ENCODE data around the gene SPOCK1.

DNA sequence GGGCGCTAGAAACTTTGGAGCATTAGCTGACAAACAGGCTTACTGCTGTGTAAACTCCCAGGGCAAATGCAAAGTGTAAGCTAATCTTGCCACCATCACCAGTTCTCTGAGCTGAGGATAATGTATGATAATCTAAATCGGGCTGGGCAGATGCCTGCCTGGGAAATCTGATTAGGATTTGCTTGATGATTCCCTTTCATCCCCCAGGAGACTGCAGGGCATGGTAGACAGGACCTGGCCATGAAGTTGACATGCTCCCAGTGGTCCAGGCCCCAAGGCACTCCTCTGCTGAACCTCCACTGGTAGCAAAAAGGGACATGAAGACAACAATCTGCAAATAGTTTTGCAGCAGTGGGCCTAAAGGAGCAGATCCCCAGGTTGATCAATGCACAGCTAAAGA, 317.5 kb downstream of the SPOCK1 start:
- TF ChIP-seq SP1 (IDR thresholded peaks at IDR 0.05) (no peak), FOXA1 (IDR thresholded peaks at IDR 0.05) (no peak), FOXM1 (IDR thresholded peaks at IDR 0.05; ENCODE audit: borderline replicate concordance) (no peak), NFRKB (IDR thresholded peaks at IDR 0.05) (no peak), TARDBP (IDR thresholded peaks at IDR 0.05) (no peak), SUZ12 (IDR thresholded peaks at IDR 0.05) (no peak), PKNOX1 (IDR thresholded peaks at IDR 0.05) (no peak), BHLHE40 (IDR thresholded peaks at IDR 0.05; ENCODE audit: borderline replicate concordance) (no peak), CTBP1 (IDR thresholded peaks at IDR 0.05; ENCODE audit: borderline replicate concordance) (no peak), FOXK2 (IDR thresholded peaks at IDR 0.05) (no peak), ELF4 (IDR thresholded peaks at IDR 0.05) (no peak), ARNT (IDR thresholded peaks at IDR 0.05) (no peak)

Measured in HEK293T (cell line).